Breast epithelium (tissue), 3 donors: ENCODE measurements around the gene PDZD4.

ENCODE experiments used
- CTCF ChIP-seq, 3 donors: fragments of 450-650 bp; IDR thresholded peaks; one replicate each; pipeline ENCODE4 v1.5.1; 2016 to 2017; ENCODE audit warnings: antibody characterized with exemption in 3 of 3, mild to moderate bottlenecking in 3 of 3, moderate library complexity in 3 of 3
- POLR2A ChIP-seq: fragments of 450-650 bp; IDR thresholded peaks from one replicate; pipeline ENCODE4 v1.6.1; 2016; ENCODE audit warnings: antibody characterized with exemption, mild to moderate bottlenecking, moderate library complexity
- POLR2AphosphoS5 ChIP-seq, 3 donors: sonication (generic); formaldehyde crosslinking; IDR thresholded peaks; one replicate each; pipeline ENCODE4 v1.6.1; 2017; ENCODE audit warnings: antibody characterized with exemption in 3 of 3

GRCh38 chrX:153871451-153871850 is 41.1 kb upstream of the PDZD4 start:
- TF ChIP-seq CTCF (IDR thresholded peaks at IDR 0.05) (no peak), POLR2A (no peak), POLR2AphosphoS5 (IDR thresholded peaks at IDR 0.05) (no peak)
